Measurements from ENCODE around the gene ZBTB8A. TPM values are rescaled to one million over a fixed set of nuclear protein-coding genes. Genes with fewer than 3 reads are reported as not detected.

The ZBTB8A gene
- 1 to 10 TPM; 1.1 to 1.9 TPM for polyA plus RNA-seq

GRCh38 chr1:32538887-32539583 is at the start of gene ZBTB8A:
ZBTB8A (plus strand) TSS chr1:32539427; CDS start chr1:32592932, 53,505 bp downstream.
- no peaks in the 10 kb centered on the region for H3K27me3 ChIP-seq (ENCODE audit: control insufficient read depth in 1 of 2, insufficient read depth in 2 of 2, low read length in 2 of 2)
- no peaks in the 10 kb centered on the region for H3K9me3 ChIP-seq (ENCODE audit: control insufficient read depth in 2 of 2, insufficient read depth in 1 of 2, low read depth in 1 of 2, low read length in 1 of 2)
- peaks cover 0 to 2% of the 10 kb centered on the region in 2 donors for H3K4me1 ChIP-seq (ENCODE audit: control insufficient read depth in 2 of 2, insufficient read depth in 2 of 2, low read length in 1 of 2)
- H3K36me3 ChIP-seq (ENCODE audit: control insufficient read depth in 2 of 2, insufficient read depth in 2 of 2, low read length in 1 of 2): no peaks in the 10 kb centered on the region
- H3K27ac ChIP-seq (ENCODE audit: low read depth in 2 of 2, low read length in 1 of 2): peak within 1 kb of the TSS; percentile 81 to 88
- peak within 1 kb of the TSS; percentile 64 to 71 for H3K4me3 ChIP-seq (ENCODE audit: low read depth in 1 of 2, low read length in 2 of 2)
- 0 to 1% methylated on average over 33 of the region's 33 CpGs for WGBS, 2 donors

- Histone ChIP-seq H3K27ac (ENCODE audit: low read depth in 2 of 2, low read length in 1 of 2) (no peak overlapping the region), H3K9me3 (ENCODE audit: control insufficient read depth in 2 of 2, insufficient read depth in 1 of 2, low read depth in 1 of 2, low read length in 1 of 2) (no peaks in the 10 kb centered on the region), H3K4me1 (ENCODE audit: control insufficient read depth in 2 of 2, insufficient read depth in 2 of 2, low read length in 1 of 2) (no peaks in the 10 kb centered on the region), H3K36me3 (ENCODE audit: control insufficient read depth in 2 of 2, insufficient read depth in 2 of 2, low read length in 1 of 2) (no peaks in the 10 kb centered on the region), H3K27me3 (ENCODE audit: control insufficient read depth in 1 of 2, insufficient read depth in 2 of 2, low read length in 2 of 2) (no peaks in the 10 kb centered on the region), H3K4me3 (ENCODE audit: low read depth in 1 of 2, low read length in 2 of 2) (no peak overlapping the region)
- WGBS, 2 donors: 89 to 94% methylated on average over 3 of the region's 3 CpGs
Measured at GRCh38 chr1:32489774-32490454, 49.3 kb upstream of the ZBTB8A start.

- 94 to 97% methylated on average over 2 of the region's 2 CpGs for WGBS, 2 donors
- H3K36me3 ChIP-seq (ENCODE audit: control insufficient read depth in 2 of 2, insufficient read depth in 2 of 2, low read length in 1 of 2): no peaks in the 10 kb centered on the region
Measured at GRCh38 chr1:32491386-32491785, 47.8 kb upstream of the ZBTB8A start.

GRCh38 chr1:32494196-32494595 is 45.0 kb upstream of the ZBTB8A start:
- H3K36me3 ChIP-seq (ENCODE audit: control insufficient read depth in 2 of 2, insufficient read depth in 2 of 2, low read length in 1 of 2): no peaks in the 10 kb centered on the region
- no peak overlapping the region for H3K27ac ChIP-seq (ENCODE audit: low read depth in 2 of 2, low read length in 1 of 2)
- H3K9me3 ChIP-seq (ENCODE audit: control insufficient read depth in 2 of 2, insufficient read depth in 1 of 2, low read depth in 1 of 2, low read length in 1 of 2): no peaks in the 10 kb centered on the region
- 56 to 73% methylated on average over 1 of the region's 1 CpG for WGBS, 2 donors
- no peaks in the 10 kb centered on the region for H3K27me3 ChIP-seq (ENCODE audit: control insufficient read depth in 1 of 2, insufficient read depth in 2 of 2, low read length in 2 of 2)
- H3K4me3 ChIP-seq (ENCODE audit: low read depth in 1 of 2, low read length in 2 of 2): no peak overlapping the region
- H3K4me1 ChIP-seq (ENCODE audit: control insufficient read depth in 2 of 2, insufficient read depth in 2 of 2, low read length in 1 of 2): no peaks in the 10 kb centered on the region

More at GRCh38 chr1:32491386-32491785, 47.8 kb upstream of the ZBTB8A start:
- Histone ChIP-seq H3K27me3 (ENCODE audit: control insufficient read depth in 1 of 2, insufficient read depth in 2 of 2, low read length in 2 of 2) (no peaks in the 10 kb centered on the region), H3K9me3 (ENCODE audit: control insufficient read depth in 2 of 2, insufficient read depth in 1 of 2, low read depth in 1 of 2, low read length in 1 of 2) (no peaks in the 10 kb centered on the region), H3K4me3 (ENCODE audit: low read depth in 1 of 2, low read length in 2 of 2) (no peak overlapping the region), H3K27ac (ENCODE audit: low read depth in 2 of 2, low read length in 1 of 2) (no peak overlapping the region), H3K4me1 (ENCODE audit: control insufficient read depth in 2 of 2, insufficient read depth in 2 of 2, low read length in 1 of 2) (no peaks in the 10 kb centered on the region)

GRCh38 chr1:32494711-32495337 is 44.4 kb upstream of the ZBTB8A start:
- H3K27ac ChIP-seq (ENCODE audit: low read depth in 2 of 2, low read length in 1 of 2): no peak overlapping the region
- no peaks in the 10 kb centered on the region for H3K9me3 ChIP-seq (ENCODE audit: control insufficient read depth in 2 of 2, insufficient read depth in 1 of 2, low read depth in 1 of 2, low read length in 1 of 2)
- no peaks in the 10 kb centered on the region for H3K36me3 ChIP-seq (ENCODE audit: control insufficient read depth in 2 of 2, insufficient read depth in 2 of 2, low read length in 1 of 2)
- no peaks in the 10 kb centered on the region for H3K4me1 ChIP-seq (ENCODE audit: control insufficient read depth in 2 of 2, insufficient read depth in 2 of 2, low read length in 1 of 2)
- 87 to 88% methylated on average over 7 of the region's 7 CpGs for WGBS, 2 donors
- H3K4me3 ChIP-seq (ENCODE audit: low read depth in 1 of 2, low read length in 2 of 2): no peak overlapping the region
- no peaks in the 10 kb centered on the region for H3K27me3 ChIP-seq (ENCODE audit: control insufficient read depth in 1 of 2, insufficient read depth in 2 of 2, low read length in 2 of 2)

DNA sequence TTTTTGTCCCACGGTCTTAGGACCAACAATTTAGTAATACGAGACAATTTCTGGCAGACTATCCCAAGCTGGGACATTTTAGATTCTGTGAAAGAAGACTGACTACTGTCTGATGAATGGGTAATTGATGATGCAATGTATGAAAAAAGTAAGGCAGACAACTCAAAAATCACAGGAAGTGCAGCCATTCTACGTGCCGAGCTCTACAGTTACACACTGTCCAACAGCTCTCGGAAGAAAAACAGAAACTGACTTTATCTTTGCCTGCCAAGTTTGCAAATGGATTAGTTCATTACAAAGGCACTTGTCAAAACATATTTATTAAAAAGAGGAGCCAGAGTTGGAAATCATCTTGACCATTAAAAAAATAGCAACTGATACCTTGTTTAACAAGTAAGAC is 43.1 kb upstream of the ZBTB8A start:
- Histone ChIP-seq H3K27ac (ENCODE audit: low read depth in 2 of 2, low read length in 1 of 2) (peak overlapping the region in 1 of 2 donors; percentile 42), H3K9me3 (ENCODE audit: control insufficient read depth in 2 of 2, insufficient read depth in 1 of 2, low read depth in 1 of 2, low read length in 1 of 2) (no peaks in the 10 kb centered on the region), H3K4me3 (ENCODE audit: low read depth in 1 of 2, low read length in 2 of 2) (no peak overlapping the region), H3K36me3 (ENCODE audit: control insufficient read depth in 2 of 2, insufficient read depth in 2 of 2, low read length in 1 of 2) (no peaks in the 10 kb centered on the region), H3K27me3 (ENCODE audit: control insufficient read depth in 1 of 2, insufficient read depth in 2 of 2, low read length in 2 of 2) (no peaks in the 10 kb centered on the region), H3K4me1 (ENCODE audit: control insufficient read depth in 2 of 2, insufficient read depth in 2 of 2, low read length in 1 of 2) (no peaks in the 10 kb centered on the region)
- WGBS, 2 donors: 20 to 35% methylated on average over 5 of the region's 5 CpGs

- Histone ChIP-seq H3K36me3 (ENCODE audit: control insufficient read depth in 2 of 2, insufficient read depth in 2 of 2, low read length in 1 of 2) (no peaks in the 10 kb centered on the region), H3K4me1 (ENCODE audit: control insufficient read depth in 2 of 2, insufficient read depth in 2 of 2, low read length in 1 of 2) (no peaks in the 10 kb centered on the region), H3K4me3 (ENCODE audit: low read depth in 1 of 2, low read length in 2 of 2) (no peak overlapping the region), H3K27me3 (ENCODE audit: control insufficient read depth in 1 of 2, insufficient read depth in 2 of 2, low read length in 2 of 2) (no peaks in the 10 kb centered on the region), H3K27ac (ENCODE audit: low read depth in 2 of 2, low read length in 1 of 2) (no peak overlapping the region), H3K9me3 (ENCODE audit: control insufficient read depth in 2 of 2, insufficient read depth in 1 of 2, low read depth in 1 of 2, low read length in 1 of 2) (no peaks in the 10 kb centered on the region)
- 89 to 90% methylated on average over 8 of the region's 8 CpGs for WGBS, 2 donors
Measured at GRCh38 chr1:32498751-32499150, 40.5 kb upstream of the ZBTB8A start.

GRCh38 chr1:32500387-32501209 is 38.6 kb upstream of the ZBTB8A start:
- no peaks in the 10 kb centered on the region for H3K4me1 ChIP-seq (ENCODE audit: control insufficient read depth in 2 of 2, insufficient read depth in 2 of 2, low read length in 1 of 2)
- H3K9me3 ChIP-seq (ENCODE audit: control insufficient read depth in 2 of 2, insufficient read depth in 1 of 2, low read depth in 1 of 2, low read length in 1 of 2): no peaks in the 10 kb centered on the region
- H3K36me3 ChIP-seq (ENCODE audit: control insufficient read depth in 2 of 2, insufficient read depth in 2 of 2, low read length in 1 of 2): no peaks in the 10 kb centered on the region
- H3K27ac ChIP-seq (ENCODE audit: low read depth in 2 of 2, low read length in 1 of 2): peak overlapping the region; percentile 95 to 98
- no peaks in the 10 kb centered on the region for H3K27me3 ChIP-seq (ENCODE audit: control insufficient read depth in 1 of 2, insufficient read depth in 2 of 2, low read length in 2 of 2)
- H3K4me3 ChIP-seq (ENCODE audit: low read depth in 1 of 2, low read length in 2 of 2): peak overlapping the region; percentile 66 to 92
- WGBS, 2 donors: 1 to 2% methylated on average over 50 to 99 of the region's 99 CpGs

GRCh38 chr1:32501865-32502264 is 37.4 kb upstream of the ZBTB8A start:
- H3K4me1 ChIP-seq (ENCODE audit: control insufficient read depth in 2 of 2, insufficient read depth in 2 of 2, low read length in 1 of 2): no peaks in the 10 kb centered on the region
- WGBS, 2 donors: 80 to 85% methylated on average over 9 of the region's 9 CpGs
- H3K4me3 ChIP-seq (ENCODE audit: low read depth in 1 of 2, low read length in 2 of 2): no peak overlapping the region

More at GRCh38 chr1:32501865-32502264, 37.4 kb upstream of the ZBTB8A start:
- no peaks in the 10 kb centered on the region for H3K9me3 ChIP-seq (ENCODE audit: control insufficient read depth in 2 of 2, insufficient read depth in 1 of 2, low read depth in 1 of 2, low read length in 1 of 2)
- H3K27me3 ChIP-seq (ENCODE audit: control insufficient read depth in 1 of 2, insufficient read depth in 2 of 2, low read length in 2 of 2): no peaks in the 10 kb centered on the region
- H3K27ac ChIP-seq (ENCODE audit: low read depth in 2 of 2, low read length in 1 of 2): no peak overlapping the region
- no peaks in the 10 kb centered on the region for H3K36me3 ChIP-seq (ENCODE audit: control insufficient read depth in 2 of 2, insufficient read depth in 2 of 2, low read length in 1 of 2)

All from esophagus (tissue), 2 donors.